GM13976 (cell line): ENCODE measurements around the gene FBXO21.

Experiments used
- DNase-seq: peaks from one replicate; pipeline ENCODE4 v3.0.0; 2012; ENCODE audit warnings: low spot score
- in situ Hi-C: fragments of 300-500 bp; cut with MboI; formaldehyde crosslinking; loops from one replicate; pipeline ENCODE4 v1.12.0; 2022; ENCODE audit warnings: low sequenced_read_pairs, mixed read lengths, inconsistent platforms; ENCODE audit not compliant: unreplicated experiment
- TF ChIP-seq, protein P1 (sequence below): IDR thresholded peaks from 2 replicates; pipeline ENCODE4 v1.5.1; 2012; ENCODE audit warnings: borderline replicate concordance, mild to moderate bottlenecking; ENCODE audit not compliant: insufficient read depth; ENCODE audit errors: extremely low read depth, missing control alignments, control extremely low read depth

FBXO21 gene

DNA sequence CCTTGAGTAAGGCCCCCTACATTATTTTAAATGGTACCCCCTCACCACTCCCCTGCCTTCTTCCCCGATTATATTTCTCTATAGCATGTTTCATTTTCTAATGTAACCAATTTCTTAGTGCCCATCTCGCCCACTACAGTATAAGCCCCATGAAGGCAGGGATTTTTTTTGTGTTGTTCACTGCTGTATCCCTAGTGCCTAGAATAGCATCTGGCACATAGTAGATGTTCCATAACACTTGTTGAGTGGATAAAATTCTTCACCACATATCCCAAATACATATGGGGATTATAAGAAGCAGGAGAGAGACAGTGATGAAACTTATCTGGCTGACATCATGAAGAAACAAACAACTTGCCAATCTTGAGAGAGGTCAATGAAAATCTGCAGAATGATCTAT, 11.5 kb downstream of the FBXO21 start:
- in situ Hi-C loops = no loop called here

DNA sequence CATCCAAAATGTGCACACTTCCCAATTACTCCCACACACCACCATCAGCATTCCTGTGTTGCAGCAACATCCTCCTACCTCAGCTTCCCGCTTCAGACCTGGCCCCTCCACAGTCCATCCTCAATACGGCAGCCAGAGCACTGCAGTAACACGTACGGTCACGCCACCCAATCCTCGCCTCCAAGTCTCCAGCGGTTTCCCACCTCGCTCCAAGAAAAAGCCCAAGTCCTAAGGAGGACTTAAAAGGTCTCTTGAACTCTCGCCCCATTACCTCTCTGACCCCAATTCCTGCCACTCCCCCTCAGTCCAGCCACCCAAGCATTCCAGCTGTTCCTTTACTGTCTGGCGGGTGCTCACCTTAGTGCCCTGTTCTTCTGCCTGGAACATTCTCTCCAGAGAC, 12.0 kb downstream of the FBXO21 start:
- TF ChIP-seq, protein P1, sequence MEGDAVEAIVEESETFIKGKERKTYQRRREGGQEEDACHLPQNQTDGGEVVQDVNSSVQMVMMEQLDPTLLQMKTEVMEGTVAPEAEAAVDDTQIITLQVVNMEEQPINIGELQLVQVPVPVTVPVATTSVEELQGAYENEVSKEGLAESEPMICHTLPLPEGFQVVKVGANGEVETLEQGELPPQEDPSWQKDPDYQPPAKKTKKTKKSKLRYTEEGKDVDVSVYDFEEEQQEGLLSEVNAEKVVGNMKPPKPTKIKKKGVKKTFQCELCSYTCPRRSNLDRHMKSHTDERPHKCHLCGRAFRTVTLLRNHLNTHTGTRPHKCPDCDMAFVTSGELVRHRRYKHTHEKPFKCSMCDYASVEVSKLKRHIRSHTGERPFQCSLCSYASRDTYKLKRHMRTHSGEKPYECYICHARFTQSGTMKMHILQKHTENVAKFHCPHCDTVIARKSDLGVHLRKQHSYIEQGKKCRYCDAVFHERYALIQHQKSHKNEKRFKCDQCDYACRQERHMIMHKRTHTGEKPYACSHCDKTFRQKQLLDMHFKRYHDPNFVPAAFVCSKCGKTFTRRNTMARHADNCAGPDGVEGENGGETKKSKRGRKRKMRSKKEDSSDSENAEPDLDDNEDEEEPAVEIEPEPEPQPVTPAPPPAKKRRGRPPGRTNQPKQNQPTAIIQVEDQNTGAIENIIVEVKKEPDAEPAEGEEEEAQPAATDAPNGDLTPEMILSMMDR = no peak
- no peak for DNase-seq
- in situ Hi-C loops = no loop called here

More for the DNA sequence above, 11.5 kb downstream of the FBXO21 start:
- no peak for DNase-seq
- TF ChIP-seq, protein P1 = no peak

DNA sequence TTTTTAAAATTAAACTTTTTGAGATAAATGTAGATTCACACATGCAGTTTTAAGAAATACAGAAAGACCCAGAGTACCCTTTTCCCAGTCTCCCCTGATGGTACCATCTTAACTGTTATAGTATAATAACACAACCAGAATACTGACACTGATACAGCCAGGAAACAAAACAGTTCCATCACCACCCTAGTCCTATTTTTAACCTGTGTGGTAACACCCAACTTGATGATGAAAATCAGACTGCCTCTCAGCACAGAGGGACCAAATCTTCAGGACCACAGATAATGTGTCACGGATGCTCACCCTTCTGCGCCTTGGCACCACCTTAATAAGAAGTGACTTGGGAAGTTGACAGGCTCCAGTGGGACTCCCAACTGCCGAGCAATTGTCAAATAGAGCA, 18.1 kb downstream of the FBXO21 start:
- in situ Hi-C loops = no loop called here
- no peak for DNase-seq
- TF ChIP-seq, protein P1 = no peak

DNA sequence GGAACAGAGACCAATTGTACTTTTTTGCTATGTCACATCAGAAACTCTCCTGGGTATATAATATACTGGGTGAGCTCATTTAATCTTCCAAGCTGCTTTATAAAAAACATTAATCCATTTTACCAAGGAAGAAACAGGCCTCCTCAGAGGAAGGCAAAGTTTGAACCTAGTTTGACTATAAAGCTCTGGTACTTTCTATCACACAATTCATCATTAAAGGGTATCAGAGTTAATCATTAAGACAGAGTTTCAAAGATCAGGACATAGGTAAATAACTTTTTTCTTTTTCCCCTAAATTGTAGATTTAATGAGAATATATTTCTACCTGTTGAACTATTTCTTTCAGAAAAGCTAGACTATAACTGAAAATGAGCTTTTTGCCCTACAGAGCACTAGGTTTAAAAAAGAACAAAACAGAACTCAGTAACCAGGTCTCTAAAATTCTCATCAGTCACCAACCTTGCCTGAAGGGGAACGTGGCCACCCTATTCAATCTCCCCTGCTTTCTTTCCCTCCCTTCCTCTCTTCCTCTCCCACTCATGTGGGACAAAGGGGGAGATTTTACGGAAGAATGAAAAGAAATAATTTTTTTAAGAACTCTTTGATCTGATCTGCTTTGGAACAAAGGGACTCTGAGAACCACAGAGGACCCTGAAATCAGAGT, 18.6 kb downstream of the FBXO21 start:
- no peak for DNase-seq
- TF ChIP-seq, protein P1 = no peak
- in situ Hi-C loops = no loop called here

DNA sequence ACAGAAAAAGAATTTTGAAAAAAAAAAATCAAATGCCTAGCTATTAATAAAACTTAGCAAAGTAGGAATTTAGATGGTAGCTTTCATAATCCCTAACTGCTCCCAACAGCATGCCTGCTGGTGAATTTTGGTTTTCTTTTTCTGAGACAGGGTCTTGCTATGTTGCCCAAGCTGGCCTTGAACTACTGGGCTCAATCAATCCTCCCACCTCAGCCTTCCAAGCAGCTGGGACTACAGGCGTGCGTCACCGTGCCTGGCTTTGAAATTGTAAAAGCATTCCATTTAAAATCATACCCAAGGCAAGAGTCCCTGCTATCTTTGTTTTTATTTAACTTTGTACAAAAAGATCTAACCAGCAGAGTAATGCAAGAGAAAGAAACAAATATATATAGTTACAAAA, 20.7 kb downstream of the FBXO21 start:
- no peak for DNase-seq
- TF ChIP-seq, protein P1 = no peak
- in situ Hi-C loops = no loop called here

DNA sequence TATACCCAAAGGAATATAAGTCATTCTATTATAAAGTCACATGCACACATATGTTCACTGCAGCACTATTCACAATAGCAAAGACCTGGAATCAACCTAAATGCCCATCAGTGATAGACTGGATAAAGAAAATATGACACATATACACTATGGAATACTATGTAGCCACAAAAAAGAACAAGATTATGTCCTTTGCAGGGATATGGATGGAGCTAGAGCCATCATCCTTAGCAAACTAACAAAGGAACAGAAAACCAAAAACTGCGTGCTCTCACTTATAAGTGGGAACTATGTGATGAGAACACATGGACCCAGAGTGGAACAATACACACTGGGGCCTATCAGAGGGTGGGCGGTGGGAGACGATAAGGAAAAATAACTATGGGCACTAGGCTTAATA, 21.3 kb downstream of the FBXO21 start:
- TF ChIP-seq, protein P1 = no peak
- in situ Hi-C loops = no loop called here
- no peak for DNase-seq

DNA sequence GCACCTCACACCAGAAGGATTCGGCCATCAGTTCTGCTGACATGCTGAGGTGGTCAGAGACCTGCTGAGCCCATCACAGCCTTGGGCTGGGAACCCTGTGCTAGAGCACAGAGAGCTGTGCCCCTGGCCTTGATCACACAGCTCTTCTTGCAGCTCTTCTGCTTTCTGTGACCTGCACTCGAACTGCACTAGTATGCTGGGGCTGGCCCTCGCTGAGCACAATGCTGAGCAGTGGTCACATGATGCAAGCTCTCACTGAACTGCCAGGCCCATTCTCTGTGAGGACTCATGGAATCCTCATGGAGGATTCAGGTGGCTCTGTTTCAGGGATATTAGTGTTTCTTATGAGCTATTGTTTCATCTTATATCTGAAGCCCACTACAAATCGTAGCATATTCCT, 22.5 kb downstream of the FBXO21 start:
- in situ Hi-C loops = no loop called here
- TF ChIP-seq, protein P1 = no peak
- no peak for DNase-seq
